NT2/D1 (cell line): Measurements from ENCODE around the gene SBF2.

Source experiments
- YY1 ChIP-seq: IDR thresholded peaks from 2 replicates; pipeline ENCODE4 v1.6.1; 2011; ENCODE audit not compliant: insufficient read length, insufficient read depth
- ZNF274 ChIP-seq: IDR thresholded peaks from 2 replicates; pipeline ENCODE4 v1.6.1; 2011; ENCODE audit warnings: mild to moderate bottlenecking, low read depth, low read length

DNA sequence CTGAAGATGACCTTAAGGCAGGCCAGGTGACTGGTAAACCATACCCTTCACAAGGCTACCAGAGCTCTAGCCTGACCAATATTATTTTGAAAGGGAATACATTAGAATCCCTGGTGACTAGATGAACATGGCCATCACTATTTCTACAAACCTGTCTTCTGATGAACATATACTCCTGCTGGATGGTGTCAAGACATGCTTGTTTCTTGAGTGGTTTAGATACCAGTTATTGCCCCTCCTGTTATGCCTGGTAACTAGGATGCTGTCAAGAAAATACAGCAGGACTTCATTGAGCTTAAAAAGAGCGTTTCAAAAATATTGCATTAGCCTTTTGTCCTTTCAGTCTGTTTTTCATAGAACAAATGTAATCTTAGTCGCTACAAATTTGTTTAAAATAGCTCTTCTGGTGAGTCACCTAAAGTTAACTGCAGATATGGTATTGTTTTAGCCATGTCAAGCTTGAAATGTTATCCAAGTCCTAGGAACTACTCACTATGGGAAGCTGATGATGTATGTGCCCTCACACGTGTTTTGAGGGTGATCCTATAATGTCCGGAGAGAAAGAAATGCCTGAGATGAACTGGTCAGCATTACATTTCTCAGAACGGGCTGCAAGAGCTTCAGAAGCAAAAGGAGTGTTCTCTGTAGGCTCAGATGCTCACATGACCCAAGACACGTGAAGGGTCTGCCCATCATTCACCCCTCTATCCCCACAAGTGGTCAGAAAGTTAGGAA is 31.4 kb upstream of the SBF2 start:
- TF ChIP-seq YY1 = no peak
- no peak for TF ChIP-seq ZNF274
